Putamen (tissue), 1 donor: ENCODE results near the gene CSPG4.
"Not testable (repeated sequence)": the region's sequence is repeated elsewhere in the genome, so short reads cannot be mapped to it uniquely, and the experiment has no call there.

Experiments used
- DNase-seq: peaks from one replicate; pipeline ENCODE4 v3.0.0-alpha.2; 2016; ENCODE audit warnings: low spot score

CSPG4 gene

GRCh38 chr15:75723847-75724660 is 11.4 kb upstream of the CSPG4 start:
- no peak for DNase-seq

GRCh38 chr15:75723171-75723846 is 10.7 kb upstream of the CSPG4 start:
- DNase-seq: no peak

GRCh38 chr15:75721923-75722870 is 9.5 kb upstream of the CSPG4 start:
- no peak for DNase-seq

- no peak for DNase-seq
These were observed 8.9 kb upstream of the CSPG4 start for GRCh38 chr15:75721480-75721922.

- DNase-seq: no peak
These were observed 8.3 kb upstream of the CSPG4 start for GRCh38 chr15:75720787-75721479.

- DNase-seq: no peak
These were observed 7.6 kb upstream of the CSPG4 start for GRCh38 chr15:75720297-75720696.

- DNase-seq: no peak
These were observed 5.7 kb upstream of the CSPG4 start for GRCh38 chr15:75718328-75718727.

GRCh38 chr15:75717001-75717400 is 4.4 kb upstream of the CSPG4 start:
- not testable (repeated sequence) for DNase-seq

GRCh38 chr15:75716249-75716950 is 3.8 kb upstream of the CSPG4 start:
- not testable (repeated sequence) for DNase-seq

GRCh38 chr15:75715312-75715832 is 2.7 kb upstream of the CSPG4 start:
- DNase-seq: not testable (repeated sequence)

GRCh38 chr15:75714195-75714594 is 1.5 kb upstream of the CSPG4 start:
- DNase-seq: no peak

GRCh38 chr15:75713338-75713895 is 769 bp upstream of the CSPG4 start:
- DNase-seq: no peak

GRCh38 chr15:75711495-75711894 is 1.2 kb downstream of the CSPG4 start:
- not testable (repeated sequence) for DNase-seq

GRCh38 chr15:75710874-75711273 is 1.8 kb downstream of the CSPG4 start:
- not testable (repeated sequence) for DNase-seq

GRCh38 chr15:75709458-75709857 is 3.2 kb downstream of the CSPG4 start:
- DNase-seq: not testable (repeated sequence)

- DNase-seq: no peak
These were observed 6.0 kb downstream of the CSPG4 start for GRCh38 chr15:75706682-75706954.

GRCh38 chr15:75705854-75706681 is 6.6 kb downstream of the CSPG4 start:
- no peak for DNase-seq

GRCh38 chr15:75705375-75705774 is 7.3 kb downstream of the CSPG4 start:
- not testable (repeated sequence) for DNase-seq

- DNase-seq: no peak
These were observed 8.0 kb downstream of the CSPG4 start for GRCh38 chr15:75704618-75705017.

- no peak for DNase-seq
These were observed 8.4 kb downstream of the CSPG4 start for GRCh38 chr15:75704263-75704615.
